Umbilical cord (tissue), 2 donors: ENCODE data around the gene PMFBP1. TPM values are rescaled to one million over a fixed set of nuclear protein-coding genes. Genes with fewer than 3 reads are reported as not detected.
"Not testable (repeated sequence)": the region's sequence is repeated elsewhere in the genome, so short reads cannot be mapped to it uniquely, and the experiment has no call there.

ENCODE experiments used
- DNase-seq: peaks from one replicate; pipeline ENCODE4 v3.0.0-alpha.2; 2015; ENCODE audit warnings: low spot score
- total RNA-seq: library from RNA; depleted of rRNA; stranded (reverse); fragments of >200 nt; gene quantifications from one replicate; pipeline ENCODE4 v1.2.3, GENCODE V29; 2014; ENCODE audit warnings: low replicate concordance; ENCODE audit not compliant: insufficient read depth

Gene PMFBP1
- total RNA-seq, 1 donor from 2014 or later, result 0.96 TPM

GRCh38 chr16:72105978-72106377 lies 66.0 kb downstream of the PMFBP1 start:
- no peak for DNase-seq

- no peak for DNase-seq
These were observed 67.0 kb downstream of the PMFBP1 start for GRCh38 chr16:72104905-72105304.

GRCh38 chr16:72101195-72101594 lies 70.8 kb downstream of the PMFBP1 start:
- no peak for DNase-seq

GRCh38 chr16:72099377-72099818 lies 72.6 kb downstream of the PMFBP1 start:
- DNase-seq, result peak; percentile 42

GRCh38 chr16:72098936-72099335 lies 73.0 kb downstream of the PMFBP1 start:
- DNase-seq, result no peak

GRCh38 chr16:72094266-72094610 lies 77.7 kb downstream of the PMFBP1 start:
- no peak for DNase-seq

GRCh38 chr16:72093448-72094265 lies 78.3 kb downstream of the PMFBP1 start, which contains the start of the genes DHX38 and TXNL4B:
DHX38 (plus strand) TSS chr16:72093847; CDS start chr16:72096158, 2,311 bp downstream.
TXNL4B (minus strand) TSS chr16:72093620; CDS start chr16:72090749, 2,871 bp downstream.
- DNase-seq, result peak; percentile 100

- peak; percentile 48 for DNase-seq
These were observed 79.0 kb downstream of the PMFBP1 start for GRCh38 chr16:72092832-72093447.

GRCh38 chr16:72091217-72091616 lies 80.7 kb downstream of the PMFBP1 start:
- DNase-seq, result no peak

GRCh38 chr16:72085002-72085401 lies 87.0 kb downstream of the PMFBP1 start:
- no peak for DNase-seq

- no peak for DNase-seq
These were observed 87.5 kb downstream of the PMFBP1 start for GRCh38 chr16:72084445-72084844.

GRCh38 chr16:72083778-72084404 lies 88.1 kb downstream of the PMFBP1 start:
- no peak for DNase-seq

GRCh38 chr16:72076991-72077706 lies 94.8 kb downstream of the PMFBP1 start:
- not testable (repeated sequence) for DNase-seq

- not testable (repeated sequence) for DNase-seq
These were observed 96.9 kb downstream of the PMFBP1 start for GRCh38 chr16:72075067-72075466.

- no peak for DNase-seq
These were observed 98.3 kb downstream of the PMFBP1 start for GRCh38 chr16:72073560-72074230.

GRCh38 chr16:72072514-72073342 lies 99.2 kb downstream of the PMFBP1 start:
- DNase-seq, result peak; percentile 57
